GM13976 (cell line): ENCODE measurements around the gene KCNH2.

Experiments
- DNase-seq: peaks from one replicate; pipeline ENCODE4 v3.0.0; 2012; ENCODE audit warnings: low spot score
- CTCF ChIP-seq: IDR thresholded peaks from 2 replicates; pipeline ENCODE4 v1.5.1; 2012; ENCODE audit warnings: borderline replicate concordance, mild to moderate bottlenecking; ENCODE audit not compliant: insufficient read depth; ENCODE audit errors: extremely low read depth, missing control alignments, control extremely low read depth
- in situ Hi-C: fragments of 300-500 bp; cut with MboI; formaldehyde crosslinking; loops from one replicate; pipeline ENCODE4 v1.12.0; 2022; ENCODE audit warnings: low sequenced_read_pairs, mixed read lengths, inconsistent platforms; ENCODE audit not compliant: unreplicated experiment

Gene KCNH2

GRCh38 chr7:151020231-151020630 is 42.1 kb upstream of the KCNH2 start:
- TF ChIP-seq CTCF, result no peak
- DNase-seq, result no peak
- in situ Hi-C loops, result no loop called here

- DNase-seq, result no peak
- no peak for TF ChIP-seq CTCF
- in situ Hi-C loops, result no loop called here
These were observed 41.0 kb upstream of the KCNH2 start for GRCh38 chr7:151019130-151019447.

- no peak for DNase-seq
- in situ Hi-C loops, result no loop called here
- no peak for TF ChIP-seq CTCF
These were observed 40.5 kb upstream of the KCNH2 start for GRCh38 chr7:151018421-151019129.

- in situ Hi-C loops, result no loop called here
- peak; percentile 94 for TF ChIP-seq CTCF
- peak; percentile 86 for DNase-seq
These were observed 39.9 kb upstream of the KCNH2 start for GRCh38 chr7:151017953-151018420.

- no peak for DNase-seq
- in situ Hi-C loops, result no loop called here
- TF ChIP-seq CTCF, result no peak
These were observed 39.3 kb upstream of the KCNH2 start for GRCh38 chr7:151017370-151017952.

GRCh38 chr7:151016942-151017341 is 38.8 kb upstream of the KCNH2 start:
- TF ChIP-seq CTCF, result no peak
- in situ Hi-C loops, result no loop called here
- no peak for DNase-seq
